NCI-H748 (cell line): ENCODE results near the gene LCLAT1.
A peak's percentile ranks its signal among the peaks of the same experiment; 100 is the strongest.
"Not testable (repeated sequence)": the region's sequence is repeated elsewhere in the genome, so short reads cannot be mapped to it uniquely, and the experiment has no call there.

Experiments
- DNase-seq: peaks from one replicate; lab custom pipeline; 2025; ENCODE audit not compliant: unreplicated experiment; lab: John Stamatoyannopoulos, UW

LCLAT1 gene

DNA sequence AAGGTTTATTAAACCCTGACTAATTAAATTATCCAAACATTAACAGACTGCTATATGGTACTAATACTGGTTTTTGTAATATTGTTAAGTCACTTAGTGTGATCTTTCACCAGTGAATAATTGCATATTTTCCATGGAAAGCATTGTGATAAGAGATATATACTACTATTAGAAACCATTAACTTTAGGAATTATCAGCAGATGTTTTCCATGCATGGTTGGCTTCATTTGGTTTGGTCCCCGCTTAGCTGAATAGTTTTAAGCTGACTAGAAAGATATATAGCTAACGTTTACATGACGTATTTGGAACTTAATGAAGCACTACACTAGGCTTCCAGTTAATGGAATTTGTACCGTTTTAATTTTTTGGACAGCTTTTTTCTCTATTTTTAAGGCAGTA lies 37.9 kb downstream of the LCLAT1 start:
- DNase-seq = no peak

DNA sequence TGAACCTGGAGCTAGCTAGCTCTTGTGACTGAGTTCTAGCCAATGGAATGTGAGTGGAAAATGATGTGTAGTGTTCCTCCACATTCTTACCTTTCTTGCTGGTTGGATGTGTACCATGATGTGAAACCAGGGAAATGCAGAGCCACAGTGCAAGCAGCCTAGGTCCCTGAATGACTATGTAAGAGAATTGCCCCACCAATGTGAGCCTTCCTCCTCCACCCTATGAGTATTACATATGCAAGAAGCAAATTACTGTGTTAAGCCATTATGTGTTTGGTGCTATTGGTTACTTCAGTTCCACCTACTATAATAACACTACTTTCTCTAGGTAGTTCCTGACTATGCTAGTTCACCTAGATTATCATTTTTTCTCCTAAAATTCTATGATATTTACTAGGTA lies 39.6 kb downstream of the LCLAT1 start:
- no peak for DNase-seq

DNA sequence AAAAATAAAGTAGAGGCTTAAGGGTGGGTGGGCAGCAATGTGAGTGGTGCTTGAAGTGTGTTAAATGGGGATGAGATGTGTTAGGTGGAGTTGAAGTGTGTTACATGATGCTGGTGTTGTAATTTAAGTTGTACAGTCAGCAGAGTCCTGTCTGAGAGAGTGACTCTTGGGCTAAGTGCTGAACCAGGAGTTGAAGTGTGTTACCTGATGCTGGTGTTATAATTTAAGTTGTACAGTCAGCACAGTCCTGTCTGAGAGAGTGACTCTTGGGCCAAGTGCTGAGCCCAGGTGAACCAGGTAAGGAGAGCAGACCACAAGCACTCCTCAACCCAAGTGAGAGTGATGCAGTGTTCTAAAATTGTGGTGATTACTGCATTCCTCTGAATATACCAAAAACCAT lies 40.6 kb downstream of the LCLAT1 start:
- no peak for DNase-seq

DNA sequence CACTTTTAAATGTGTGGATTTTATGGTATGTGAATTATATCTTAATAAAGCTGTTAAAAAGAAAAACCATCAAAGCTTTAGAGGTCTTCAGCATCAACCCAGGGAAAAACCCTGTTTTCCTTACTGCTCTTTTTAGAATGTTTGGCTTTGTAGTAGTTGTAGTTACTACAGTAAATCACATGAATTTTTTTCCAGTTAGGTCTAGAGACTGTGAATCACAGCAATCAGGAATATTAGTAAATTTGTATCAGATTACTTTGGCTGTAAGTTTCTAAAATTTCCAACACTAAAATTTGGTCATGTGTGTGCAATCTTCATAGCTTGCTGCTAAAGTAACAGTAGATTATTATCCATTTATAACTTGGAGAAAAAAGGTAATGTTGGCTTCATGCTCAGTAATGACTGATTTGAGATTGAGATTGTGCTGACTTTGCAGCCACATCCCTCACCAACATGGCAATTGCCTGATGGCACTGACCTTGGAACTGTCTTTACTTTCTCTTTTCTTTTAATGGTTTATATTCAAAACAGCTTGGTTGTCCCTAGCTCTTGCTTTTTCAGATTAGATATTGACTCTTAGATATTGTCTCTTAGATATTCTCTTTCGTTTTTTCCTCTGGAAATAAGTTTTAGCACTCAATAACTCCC lies 41.1 kb downstream of the LCLAT1 start:
- no peak for DNase-seq

DNA sequence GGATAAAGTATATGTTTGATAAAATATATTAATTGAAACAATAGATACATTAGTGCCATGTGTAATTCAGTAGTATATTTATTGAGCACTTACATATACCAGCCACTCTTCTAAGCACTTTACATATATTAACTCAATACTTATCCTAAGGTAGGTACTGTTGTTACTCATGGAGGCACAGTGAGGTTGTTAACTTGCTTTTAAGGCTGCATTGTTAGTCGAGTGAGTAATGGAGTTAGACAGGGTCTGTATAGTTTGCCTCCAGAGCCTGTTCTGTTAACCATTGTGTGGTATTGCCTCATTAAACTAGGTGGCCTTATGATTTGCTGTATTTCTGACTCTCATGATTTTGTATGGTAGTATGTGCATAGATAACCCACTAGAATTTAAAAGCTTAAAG lies 44.2 kb downstream of the LCLAT1 start:
- DNase-seq = no peak

DNA sequence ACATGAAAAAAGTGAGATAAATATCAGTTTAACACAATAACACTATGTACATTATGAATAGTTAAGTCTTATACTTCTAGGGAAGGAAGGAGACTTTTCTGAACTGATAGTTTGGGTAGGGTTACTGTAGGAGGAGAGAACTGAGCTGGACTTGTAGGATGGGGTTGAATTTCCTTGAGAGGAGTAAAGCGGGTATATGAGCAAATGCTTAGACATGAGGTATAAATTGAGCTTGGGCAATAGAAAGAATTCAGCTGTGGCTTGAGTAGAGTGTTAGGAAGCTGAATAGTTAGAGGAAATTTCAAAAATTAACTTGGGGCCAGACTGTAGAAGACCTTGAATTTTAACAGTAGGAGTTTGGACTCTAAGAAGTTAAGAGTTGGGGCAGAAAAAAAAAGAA lies 45.1 kb downstream of the LCLAT1 start:
- DNase-seq = no peak

DNA sequence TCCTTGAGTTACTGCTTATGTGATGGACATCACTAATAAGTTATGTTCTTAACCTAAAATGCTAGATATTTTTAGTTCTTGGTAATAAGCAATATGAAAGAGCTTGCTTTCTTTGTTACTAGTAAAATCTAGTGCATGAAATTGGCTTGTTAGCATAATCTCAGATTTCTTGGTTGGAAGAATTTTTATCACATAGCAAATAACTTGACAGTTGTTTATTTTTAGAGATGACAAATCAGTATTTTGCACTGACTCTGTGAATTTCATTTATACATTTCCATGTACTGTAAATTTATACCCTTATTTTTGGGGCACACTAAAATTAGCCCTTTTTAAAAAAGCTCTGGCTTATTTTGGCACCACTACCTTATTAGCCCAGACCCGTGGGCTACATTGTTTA lies 45.6 kb downstream of the LCLAT1 start:
- DNase-seq = no peak

DNA sequence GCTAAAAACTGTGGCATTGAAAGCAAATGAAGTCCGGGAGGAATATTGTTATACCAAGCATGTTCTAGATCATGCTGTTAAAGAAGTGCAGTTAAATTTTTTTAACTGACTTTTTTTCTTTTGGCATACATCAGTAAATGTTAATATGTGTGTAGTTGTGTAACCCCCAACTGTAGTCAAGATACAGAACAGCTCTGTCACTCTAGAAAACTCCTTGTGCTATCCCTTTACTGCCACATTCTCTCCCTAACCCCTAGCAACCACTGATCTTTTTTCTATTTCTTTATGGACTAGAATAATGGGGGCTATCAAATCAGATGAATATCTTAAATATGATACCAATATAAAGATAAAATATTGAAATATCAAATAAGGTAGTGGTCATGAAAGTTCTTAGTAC lies 46.4 kb downstream of the LCLAT1 start:
- DNase-seq = no peak

DNA sequence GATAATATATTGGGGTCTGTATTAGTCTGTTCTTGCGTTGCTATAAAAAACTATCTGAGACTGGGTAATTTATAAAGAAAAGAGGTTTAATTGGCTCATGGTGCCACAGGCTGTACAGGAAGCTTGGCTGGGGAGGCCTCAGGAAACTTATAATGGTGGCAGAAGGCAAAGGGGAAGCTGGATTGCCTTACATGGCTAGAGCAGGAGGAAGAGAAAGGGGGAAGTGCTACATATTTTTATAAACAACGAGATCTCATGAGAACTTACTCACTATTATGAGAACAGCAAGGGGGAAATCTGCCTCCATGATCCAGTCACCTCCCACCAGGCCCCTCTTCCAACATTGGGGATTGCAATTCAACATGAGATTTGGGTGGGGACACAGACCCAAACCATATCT lies 48.9 kb downstream of the LCLAT1 start:
- not testable (repeated sequence) for DNase-seq

DNA sequence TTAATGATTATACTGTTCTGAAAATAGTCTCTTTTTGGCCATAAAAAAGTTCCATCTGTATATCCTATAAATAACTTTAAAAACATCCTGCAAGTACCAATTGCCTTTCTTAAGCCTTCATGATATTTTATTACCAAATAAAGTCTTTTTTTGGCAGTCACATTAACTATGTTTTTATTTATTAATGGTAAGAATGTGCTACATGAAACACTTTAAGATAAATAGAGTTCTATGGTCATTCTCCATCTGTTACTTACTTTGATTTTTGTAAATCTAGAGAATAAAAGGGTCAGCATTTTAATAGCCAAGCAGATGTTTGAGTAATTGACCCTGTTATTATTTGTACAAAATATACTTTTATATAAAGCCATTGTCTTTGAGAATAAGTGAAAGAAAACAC lies 52.6 kb downstream of the LCLAT1 start:
- DNase-seq = no peak

DNA sequence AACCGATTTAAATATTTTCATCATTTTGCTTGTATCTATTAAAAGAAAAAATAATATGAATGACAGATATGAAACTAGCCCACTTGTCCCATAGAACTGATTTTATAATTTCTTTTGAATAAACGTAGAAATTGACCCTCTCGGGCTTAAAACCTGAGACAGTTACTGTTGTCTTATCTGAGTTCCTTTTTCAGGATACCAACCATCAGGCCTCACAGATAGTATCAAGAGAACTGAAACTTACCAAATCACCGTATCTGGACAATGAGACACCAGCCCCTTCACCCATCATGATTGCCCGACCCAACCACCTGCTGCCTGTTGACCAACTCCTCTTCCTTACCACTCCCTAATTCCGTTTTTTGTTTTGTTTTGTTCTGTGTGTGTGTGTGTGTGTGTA lies 53.7 kb downstream of the LCLAT1 start:
- no peak for DNase-seq

DNA sequence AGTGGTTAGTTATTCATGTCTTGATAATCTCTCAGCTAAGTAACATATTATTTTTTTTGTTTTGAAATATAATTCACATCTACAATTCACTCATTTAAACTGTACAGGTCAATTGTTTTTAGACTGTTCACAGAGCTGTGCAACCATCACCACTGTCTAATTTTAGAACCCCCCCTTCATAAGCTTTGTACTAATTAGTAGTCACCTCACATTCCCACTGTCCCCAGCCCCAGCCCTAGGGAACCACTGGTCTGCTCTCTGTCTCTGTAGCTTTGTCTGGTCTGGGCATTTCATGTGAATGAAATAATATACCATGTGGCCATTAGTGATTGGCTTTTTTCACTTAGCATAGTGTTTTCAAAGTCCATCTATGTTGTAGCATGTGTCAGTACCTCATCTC lies 55.3 kb downstream of the LCLAT1 start:
- DNase-seq = no peak

DNA sequence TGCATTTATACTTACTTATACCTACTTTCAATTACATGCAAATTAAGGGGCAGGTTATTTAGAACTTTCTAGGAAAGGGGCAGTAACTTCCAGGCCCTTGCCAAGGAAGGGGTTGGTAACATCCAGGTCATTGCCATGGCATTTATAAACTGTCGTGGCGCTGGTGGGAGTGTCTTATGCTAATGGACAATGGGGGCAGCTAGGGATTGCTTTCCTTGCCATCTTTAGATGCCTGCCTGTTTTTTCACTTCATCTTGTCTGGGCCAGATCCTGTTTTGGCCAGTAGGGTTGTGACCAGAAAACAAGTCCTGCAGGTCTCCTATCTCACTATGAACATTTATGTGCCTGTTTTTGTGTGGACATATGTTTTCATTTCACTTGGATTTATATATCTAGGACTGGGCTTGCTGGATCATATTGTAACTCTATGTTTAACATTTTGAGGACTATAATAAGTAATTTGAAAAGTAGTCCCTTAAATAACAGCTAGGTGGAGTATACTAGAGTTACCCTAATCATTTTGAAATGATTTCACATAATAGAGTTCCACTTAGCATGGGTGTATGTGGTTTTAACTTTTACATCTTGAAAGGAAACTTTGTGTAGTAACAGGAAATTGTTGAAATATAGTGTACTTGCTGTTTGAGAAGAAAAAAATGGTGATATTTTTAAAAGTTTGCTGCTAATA lies 56.1 kb downstream of the LCLAT1 start:
- no peak for DNase-seq

DNA sequence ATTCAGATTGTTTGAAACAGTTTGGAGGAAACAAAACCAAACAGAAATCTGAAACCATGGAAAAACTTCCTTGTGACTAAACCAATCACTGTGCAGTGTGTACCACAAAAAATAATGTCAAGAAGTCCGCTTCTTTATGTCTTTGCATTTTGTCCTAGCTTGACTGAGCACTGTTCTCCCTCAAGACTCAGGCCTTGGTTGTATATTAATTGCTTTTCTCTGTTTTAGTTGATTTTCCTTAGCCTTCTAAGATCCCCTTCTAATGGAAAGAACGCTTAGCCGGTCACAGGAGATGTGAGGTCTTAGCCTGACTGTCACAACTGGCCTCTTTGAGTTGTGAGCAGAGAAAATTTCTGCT lies 56.6 kb downstream of the LCLAT1 start:
- DNase-seq = no peak

DNA sequence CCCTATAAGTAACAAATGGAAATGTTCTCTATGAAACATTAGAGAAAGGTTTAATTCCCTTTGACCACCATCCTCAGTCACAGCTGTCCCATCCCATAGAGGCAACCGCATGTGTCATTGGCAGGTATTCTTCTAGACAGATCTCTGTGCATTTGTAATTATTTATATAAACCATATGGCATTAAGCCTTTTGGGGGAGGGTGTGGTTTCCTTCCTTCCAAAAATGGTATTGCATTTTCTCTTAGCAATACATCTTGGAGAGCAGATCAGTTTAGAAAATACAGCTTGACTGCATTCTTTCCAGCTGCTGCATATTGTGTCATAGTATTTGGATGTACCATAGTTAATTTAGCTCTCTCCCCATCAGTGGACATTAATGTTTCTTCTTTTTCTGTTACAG lies 57.7 kb downstream of the LCLAT1 start:
- no peak for DNase-seq

DNA sequence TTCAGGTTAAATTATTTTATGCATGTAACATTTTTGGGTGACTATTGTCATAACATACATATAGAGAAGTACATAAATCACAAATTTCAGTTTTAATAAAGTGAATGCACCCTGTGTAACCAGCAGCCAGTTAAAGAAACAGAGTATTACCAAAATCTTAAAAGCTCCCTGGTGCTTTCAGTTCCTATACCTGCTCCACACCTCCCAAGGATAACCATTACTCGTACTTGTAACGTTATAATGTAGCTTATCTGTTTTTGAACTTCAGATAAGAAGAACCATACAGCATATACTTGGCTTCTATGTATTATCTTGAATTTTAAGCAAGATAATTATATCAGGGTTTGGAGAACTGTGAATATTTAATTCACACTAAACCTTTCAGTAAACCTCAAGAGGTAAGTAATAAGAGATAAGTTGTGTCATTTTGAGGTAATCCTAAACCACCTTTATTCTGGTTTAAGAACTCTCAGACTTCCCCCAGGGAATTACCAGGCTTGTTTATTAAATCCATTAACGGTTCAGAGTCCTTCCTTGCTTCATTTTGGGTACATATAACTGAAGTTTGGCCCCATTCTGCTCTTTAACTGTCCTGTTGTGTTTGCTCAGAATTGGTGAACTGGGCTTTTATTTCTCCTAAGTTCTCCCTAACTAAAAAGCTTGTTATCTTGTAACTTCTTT lies 58.6 kb downstream of the LCLAT1 start:
- DNase-seq = no peak

DNA sequence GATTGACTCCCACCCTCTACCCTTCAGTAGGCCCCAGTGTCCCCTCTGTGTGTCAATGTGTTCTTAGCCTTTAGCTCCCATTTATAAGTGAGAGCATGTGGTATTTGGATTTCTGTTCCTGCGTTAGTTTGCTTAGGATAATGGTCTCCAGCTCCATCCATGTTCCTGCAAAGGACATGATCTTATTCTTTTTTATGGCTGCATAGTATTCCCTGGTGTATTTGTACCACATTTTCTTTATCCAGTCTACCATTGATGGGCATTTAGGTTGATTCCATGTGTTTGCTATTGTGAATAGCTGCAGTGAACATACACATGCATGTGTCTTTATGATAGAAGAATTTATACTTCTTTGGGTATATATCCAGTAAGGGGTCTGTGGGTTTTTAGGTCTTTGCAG lies 60.4 kb downstream of the LCLAT1 start:
- not testable (repeated sequence) for DNase-seq

DNA sequence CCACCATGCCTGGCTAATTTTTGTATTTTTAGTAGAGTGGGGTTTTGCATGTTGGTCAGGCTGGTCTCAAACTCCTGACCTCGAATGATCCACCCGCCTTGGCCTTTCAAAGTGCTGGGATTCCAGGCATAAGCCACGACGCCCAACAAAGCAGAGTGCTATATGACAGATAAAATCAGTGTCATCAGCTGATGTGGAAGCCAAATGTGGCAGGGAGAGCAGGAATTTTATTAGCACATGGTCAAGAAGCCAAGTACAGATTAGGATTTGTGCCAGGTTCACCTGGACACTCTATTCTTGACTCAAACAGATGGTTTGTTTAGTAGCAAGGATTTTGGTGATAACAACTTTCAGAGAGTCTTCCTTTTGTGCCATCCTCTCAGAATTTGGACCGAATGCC lies 62.7 kb downstream of the LCLAT1 start:
- no peak for DNase-seq

DNA sequence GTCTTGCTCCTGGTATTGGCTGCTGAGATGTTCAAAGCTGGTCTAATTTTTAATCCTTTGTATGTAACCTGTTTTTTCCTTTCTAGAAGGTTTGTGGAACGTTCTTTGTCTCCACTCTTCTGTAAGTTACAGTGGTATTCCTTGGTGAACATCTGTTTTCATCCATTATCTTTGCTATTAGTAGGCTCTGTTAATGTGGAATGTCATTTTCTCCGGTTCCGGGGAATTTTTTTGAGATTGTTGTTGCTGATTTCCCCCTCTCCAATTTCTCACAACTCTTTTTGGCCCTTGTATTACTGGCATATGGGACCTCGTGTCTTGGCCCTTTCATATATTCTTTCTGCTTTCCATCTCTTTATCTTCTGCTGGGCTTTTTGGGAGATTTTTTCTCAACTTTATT lies 63.4 kb downstream of the LCLAT1 start:
- no peak for DNase-seq

DNA sequence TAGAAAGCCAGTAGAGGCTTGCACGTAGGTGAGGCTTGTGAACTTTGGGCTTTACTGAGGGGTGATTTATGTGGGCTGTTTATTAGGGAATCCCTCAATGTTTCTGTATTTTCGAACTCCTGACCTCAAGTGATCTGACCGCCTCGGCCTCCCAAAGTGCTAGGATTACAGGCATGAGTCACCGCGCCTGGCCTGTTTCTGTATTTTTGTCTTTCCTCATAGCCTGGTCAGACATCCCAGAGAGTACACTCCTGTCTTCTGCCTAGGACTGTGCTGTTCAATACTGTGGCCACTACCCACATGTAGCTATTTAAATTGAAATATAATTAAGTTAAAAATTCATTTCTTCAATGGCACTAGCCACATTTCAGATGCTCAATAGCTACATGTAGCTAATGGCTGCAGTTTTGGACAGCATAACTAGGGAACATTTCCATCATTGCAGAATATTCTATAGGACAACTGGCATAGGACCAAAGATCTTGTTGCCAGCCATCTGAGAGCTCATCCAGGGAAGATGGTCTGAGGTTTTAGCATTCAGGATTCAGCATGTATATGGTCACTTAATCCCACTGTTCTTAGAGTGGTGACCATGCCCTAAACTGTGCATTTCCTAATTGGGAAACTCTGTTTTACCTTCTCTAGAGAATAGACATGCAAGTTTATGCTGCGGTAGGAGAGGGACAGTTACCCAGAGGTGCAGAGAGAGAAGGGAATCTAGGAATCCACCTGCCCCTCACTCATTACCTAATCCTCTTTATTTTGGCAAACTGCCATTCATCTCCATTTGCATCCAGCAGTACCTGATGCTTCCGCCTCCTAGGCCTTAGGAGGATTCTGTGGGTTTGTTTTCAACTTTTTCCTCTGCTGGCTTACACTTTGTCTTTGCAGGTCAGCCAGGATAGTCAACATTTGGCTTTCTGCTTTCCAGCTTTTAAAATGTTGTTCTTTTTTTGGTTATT lies 64.4 kb downstream of the LCLAT1 start:
- peak; percentile 87 for DNase-seq

DNA sequence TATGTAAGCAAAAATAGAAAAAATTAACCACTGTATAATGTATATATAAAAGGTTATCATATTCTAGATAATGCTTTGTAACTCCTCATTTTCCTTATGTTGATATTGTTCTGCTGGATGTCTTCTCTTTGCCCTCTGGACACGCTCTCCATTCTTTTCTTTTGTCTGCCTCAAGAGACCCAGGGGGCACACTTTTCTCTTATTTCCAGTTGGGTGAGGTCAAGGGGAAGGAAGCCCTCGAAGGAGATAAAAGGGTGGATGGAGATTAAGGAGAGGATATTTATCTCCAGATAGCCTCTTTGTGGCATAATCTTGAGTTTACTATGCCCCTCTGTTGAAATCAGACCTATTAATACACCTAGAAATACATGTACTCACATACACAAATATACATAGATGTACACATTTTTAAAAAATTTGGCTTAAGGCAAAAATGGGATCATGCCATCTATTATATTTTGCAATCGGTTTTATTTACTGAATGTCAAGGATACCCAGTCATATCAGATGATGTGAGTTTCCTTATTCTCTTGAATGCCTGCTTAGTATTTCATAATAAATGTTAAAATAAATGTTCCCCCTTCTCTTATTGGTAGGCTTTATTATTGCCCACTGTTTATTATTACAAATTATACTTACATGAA lies 65.3 kb downstream of the LCLAT1 start:
- no peak for DNase-seq
